ENCODE data around the gene HOXA6.

HOXA6 gene

GRCh38 chr7:27111042-27111750 is 36.4 kb downstream of the HOXA6 start:
- H3K4me3 ChIP-seq (ENCODE audit: low read depth, low read length), result no peak overlapping the region
- no peak for DNase-seq (ENCODE audit: low read depth)
- TF ChIP-seq CTCF (IDR thresholded peaks at IDR 0.05; ENCODE audit: insufficient read depth, low read depth, low read length, missing control alignments), result no peak

GRCh38 chr7:27110186-27111031 is 37.2 kb downstream of the HOXA6 start:
- TF ChIP-seq CTCF (IDR thresholded peaks at IDR 0.05; ENCODE audit: insufficient read depth, low read depth, low read length, missing control alignments), result no peak
- H3K4me3 ChIP-seq (ENCODE audit: low read depth, low read length), result no peak overlapping the region
- DNase-seq (ENCODE audit: low read depth), result no peak

GRCh38 chr7:27109466-27110185 is 37.9 kb downstream of the HOXA6 start:
- no peak for TF ChIP-seq CTCF (IDR thresholded peaks at IDR 0.05; ENCODE audit: insufficient read depth, low read depth, low read length, missing control alignments)
- no peak overlapping the region for H3K4me3 ChIP-seq (ENCODE audit: low read depth, low read length)

GRCh38 chr7:27108390-27109127 is 39.0 kb downstream of the HOXA6 start:
- no peak overlapping the region for H3K4me3 ChIP-seq (ENCODE audit: low read depth, low read length)
- TF ChIP-seq CTCF (IDR thresholded peaks at IDR 0.05; ENCODE audit: insufficient read depth, low read depth, low read length, missing control alignments), result no peak
- no peak for DNase-seq (ENCODE audit: low read depth)

More at GRCh38 chr7:27109466-27110185, 37.9 kb downstream of the HOXA6 start:
- no peak for DNase-seq (ENCODE audit: low read depth)

- H3K4me3 ChIP-seq (ENCODE audit: low read depth, low read length), result no peak overlapping the region
- no peak for TF ChIP-seq CTCF (IDR thresholded peaks at IDR 0.05; ENCODE audit: insufficient read depth, low read depth, low read length, missing control alignments)
- DNase-seq (ENCODE audit: low read depth), result no peak
Observed at GRCh38 chr7:27107391-27108381, 39.9 kb downstream of the HOXA6 start.

Measured in GM12865 (cell line).